HFFc6 (cell line): ENCODE measurements around the gene NUP62. TPM values are rescaled to one million over a fixed set of nuclear protein-coding genes. Genes with fewer than 3 reads are reported as not detected.

ENCODE experiments used
- DNase-seq: peaks from one replicate; pipeline ENCODE4 v3.0.0-alpha.2; 2018
- H3K27ac Mint-ChIP-seq: 2 replicates; pipeline ENCODE4 v1.8.0; 2020; ENCODE audit warnings: mild to moderate bottlenecking, mixed read lengths
- H3K27me3 Mint-ChIP-seq: 2 replicates; pipeline ENCODE4 v1.8.0; 2021; ENCODE audit warnings: mild to moderate bottlenecking, moderate library complexity, mixed read lengths; ENCODE audit not compliant: insufficient read depth
- H3K36me3 Mint-ChIP-seq: 2 replicates; pipeline ENCODE4 v1.8.0; 2021; ENCODE audit warnings: low read depth, mixed read lengths
- H3K4me1 Mint-ChIP-seq: 2 replicates; pipeline ENCODE4 v1.8.0; 2020; ENCODE audit warnings: low read depth, mixed read lengths
- H3K4me3 Mint-ChIP-seq: 2 replicates; pipeline ENCODE4 v1.8.0; 2020; ENCODE audit warnings: mild to moderate bottlenecking, moderate library complexity, mixed read lengths
- H3K9me3 Mint-ChIP-seq: 2 replicates; pipeline ENCODE4 v1.8.0; 2020; ENCODE audit warnings: mild to moderate bottlenecking, mixed read lengths
- long read RNA-seq: library from polyadenylated mRNA; unstranded; transcript quantifications from one replicate; pipeline ENCODE4 v2.0.0, GENCODE V29; 2019
- total RNA-seq, 6 experiments: library from RNA; stranded (reverse); fragmentation: NEBNext Ultra II Directional; extraction: Animal tissue kit (Norgen Biotek cat#: 25700); gene quantifications; 2 replicates in 1 of 6; 3 replicates in 5 of 6; pipeline ENCODE4 v1.2.3, GENCODE V29; 2021
- TF ChIP-seq, protein P1 (sequence below): fragments of 200-600 bp; sonication (generic); IDR thresholded peaks from 2 replicates; pipeline ENCODE4 v1.5.0; 2021; ENCODE audit warnings: antibody characterized with exemption, mild to moderate bottlenecking

Gene NUP62, protein sequence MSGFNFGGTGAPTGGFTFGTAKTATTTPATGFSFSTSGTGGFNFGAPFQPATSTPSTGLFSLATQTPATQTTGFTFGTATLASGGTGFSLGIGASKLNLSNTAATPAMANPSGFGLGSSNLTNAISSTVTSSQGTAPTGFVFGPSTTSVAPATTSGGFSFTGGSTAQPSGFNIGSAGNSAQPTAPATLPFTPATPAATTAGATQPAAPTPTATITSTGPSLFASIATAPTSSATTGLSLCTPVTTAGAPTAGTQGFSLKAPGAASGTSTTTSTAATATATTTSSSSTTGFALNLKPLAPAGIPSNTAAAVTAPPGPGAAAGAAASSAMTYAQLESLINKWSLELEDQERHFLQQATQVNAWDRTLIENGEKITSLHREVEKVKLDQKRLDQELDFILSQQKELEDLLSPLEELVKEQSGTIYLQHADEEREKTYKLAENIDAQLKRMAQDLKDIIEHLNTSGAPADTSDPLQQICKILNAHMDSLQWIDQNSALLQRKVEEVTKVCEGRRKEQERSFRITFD
- total RNA-seq: 10 to 100 TPM; 50.9 to 78.3 (median 68.3) TPM
- long read RNA-seq, transcript NUP62-201 (3 exons, 2,870 nt): minor isoform, 11 of 69 reads
- long read RNA-seq, transcript NUP62-202 (2 exons, 3,479 nt): major isoform, 18 of 69 reads
- long read RNA-seq, transcript NUP62-211 (3 exons, 2,053 nt): minor isoform, 6 of 69 reads
- long read RNA-seq, partial matches to known transcripts: 0 of 69 reads
- long read RNA-seq, other reads (novel, unspliced or antisense): 34 of 69 reads

DNA sequence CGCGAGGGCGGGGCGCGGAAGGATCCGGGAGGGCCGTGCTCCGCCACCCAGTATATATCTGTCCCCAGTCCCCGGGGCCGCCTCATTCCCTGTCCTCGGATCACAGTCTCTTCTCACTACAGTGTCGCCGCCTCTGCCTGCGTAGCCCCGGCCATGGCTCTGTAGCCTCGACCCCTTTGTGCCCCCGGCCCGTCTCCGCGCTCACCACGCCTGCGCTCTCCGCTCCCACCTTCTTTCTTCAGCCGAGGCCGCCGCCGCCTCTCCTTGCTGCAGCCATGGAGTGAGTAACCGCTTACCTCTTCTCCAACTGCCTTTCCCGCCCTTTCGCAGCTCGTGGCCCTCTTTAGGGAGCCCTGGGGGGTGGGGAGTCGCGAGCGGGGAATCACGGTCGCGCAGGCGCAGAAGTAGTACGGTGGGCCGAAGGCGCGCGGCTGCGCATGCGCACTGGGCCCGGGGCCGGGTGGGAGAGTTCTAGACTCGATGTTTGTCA is at the start of gene NUP62, which contains the start of gene ATF5:
Gene NUP62, minus strand, starts transcription at position 384 of the 490 bp plus-strand sequence. CDS start 19,697 bp downstream, outside the sequence.
Gene ATF5, plus strand, starts transcription at position 85 of the 490 bp plus-strand sequence. CDS start 1,646 bp downstream, outside the sequence.
- Mint-ChIP-seq H3K4me3 (peak within 1 kb of the TSS; percentile 95), H3K36me3 (peaks cover 59% of the 10 kb centered on the region), H3K4me1 (peaks cover 23% of the 10 kb centered on the region), H3K27me3 (peaks cover 13% of the 10 kb centered on the region), H3K9me3 (peaks cover 8% of the 10 kb centered on the region; the same call in 1 of the 2 replicates), H3K27ac (peak within 1 kb of the TSS; percentile 94)
- DNase-seq: peak; percentile 66
- TF ChIP-seq, protein P1, sequence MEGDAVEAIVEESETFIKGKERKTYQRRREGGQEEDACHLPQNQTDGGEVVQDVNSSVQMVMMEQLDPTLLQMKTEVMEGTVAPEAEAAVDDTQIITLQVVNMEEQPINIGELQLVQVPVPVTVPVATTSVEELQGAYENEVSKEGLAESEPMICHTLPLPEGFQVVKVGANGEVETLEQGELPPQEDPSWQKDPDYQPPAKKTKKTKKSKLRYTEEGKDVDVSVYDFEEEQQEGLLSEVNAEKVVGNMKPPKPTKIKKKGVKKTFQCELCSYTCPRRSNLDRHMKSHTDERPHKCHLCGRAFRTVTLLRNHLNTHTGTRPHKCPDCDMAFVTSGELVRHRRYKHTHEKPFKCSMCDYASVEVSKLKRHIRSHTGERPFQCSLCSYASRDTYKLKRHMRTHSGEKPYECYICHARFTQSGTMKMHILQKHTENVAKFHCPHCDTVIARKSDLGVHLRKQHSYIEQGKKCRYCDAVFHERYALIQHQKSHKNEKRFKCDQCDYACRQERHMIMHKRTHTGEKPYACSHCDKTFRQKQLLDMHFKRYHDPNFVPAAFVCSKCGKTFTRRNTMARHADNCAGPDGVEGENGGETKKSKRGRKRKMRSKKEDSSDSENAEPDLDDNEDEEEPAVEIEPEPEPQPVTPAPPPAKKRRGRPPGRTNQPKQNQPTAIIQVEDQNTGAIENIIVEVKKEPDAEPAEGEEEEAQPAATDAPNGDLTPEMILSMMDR: no peak

DNA sequence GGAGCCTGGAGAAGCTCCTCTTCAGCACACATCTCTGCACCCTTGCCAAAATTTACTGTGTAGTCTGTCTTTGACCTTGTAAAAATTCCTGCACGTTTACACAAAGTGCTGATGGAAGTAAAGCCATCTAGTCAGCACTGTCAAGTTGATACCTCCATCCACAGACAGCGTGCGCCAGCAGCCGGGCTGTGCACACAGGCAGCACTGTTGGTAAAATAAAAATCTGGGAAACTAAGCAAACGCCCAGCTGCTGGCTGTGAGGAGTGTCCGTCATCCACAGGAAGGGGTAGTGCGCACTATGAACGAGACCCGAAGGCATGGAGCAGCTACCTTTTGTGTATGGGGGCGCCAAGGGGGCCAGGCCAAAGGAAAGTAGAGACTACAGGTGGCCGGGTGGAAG is 49.0 kb upstream of the NUP62 start:
- H3K27me3 Mint-ChIP-seq: no peaks in the 10 kb centered on the region; the same call in none of the 2 replicates
- no peak for DNase-seq
- H3K9me3 Mint-ChIP-seq: no peaks in the 10 kb centered on the region
- H3K4me3 Mint-ChIP-seq: no peak overlapping the region
- peaks cover 9% of the 10 kb centered on the region for H3K36me3 Mint-ChIP-seq
- no peak overlapping the region for H3K27ac Mint-ChIP-seq
- H3K4me1 Mint-ChIP-seq: peaks cover 17% of the 10 kb centered on the region
- TF ChIP-seq, protein P1: no peak

DNA sequence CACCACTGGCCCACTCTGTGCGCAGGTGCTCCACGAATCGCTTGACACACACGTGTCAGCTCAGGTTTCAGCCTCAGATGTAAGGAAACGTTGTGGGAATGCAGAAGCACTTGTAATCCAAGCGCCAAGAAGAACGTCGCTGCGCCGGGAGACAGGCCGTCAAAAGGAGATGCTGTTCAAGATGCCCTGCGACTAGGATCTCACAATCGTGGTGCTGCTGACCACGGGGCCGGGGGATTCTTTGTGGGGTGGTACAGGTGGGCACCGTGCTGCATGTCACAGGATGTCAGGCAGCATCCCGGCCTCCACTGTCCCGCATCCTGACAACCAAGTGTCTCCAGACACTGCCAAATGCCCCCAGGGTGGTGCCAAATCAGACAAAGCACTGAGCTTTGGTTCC is 48.6 kb upstream of the NUP62 start:
- Mint-ChIP-seq H3K27ac (no peak overlapping the region), H3K27me3 (no peaks in the 10 kb centered on the region; the same call in none of the 2 replicates), H3K4me1 (peaks cover 17% of the 10 kb centered on the region), H3K9me3 (no peaks in the 10 kb centered on the region), H3K36me3 (peaks cover 9% of the 10 kb centered on the region), H3K4me3 (no peak overlapping the region)
- TF ChIP-seq, protein P1: no peak
- no peak for DNase-seq

DNA sequence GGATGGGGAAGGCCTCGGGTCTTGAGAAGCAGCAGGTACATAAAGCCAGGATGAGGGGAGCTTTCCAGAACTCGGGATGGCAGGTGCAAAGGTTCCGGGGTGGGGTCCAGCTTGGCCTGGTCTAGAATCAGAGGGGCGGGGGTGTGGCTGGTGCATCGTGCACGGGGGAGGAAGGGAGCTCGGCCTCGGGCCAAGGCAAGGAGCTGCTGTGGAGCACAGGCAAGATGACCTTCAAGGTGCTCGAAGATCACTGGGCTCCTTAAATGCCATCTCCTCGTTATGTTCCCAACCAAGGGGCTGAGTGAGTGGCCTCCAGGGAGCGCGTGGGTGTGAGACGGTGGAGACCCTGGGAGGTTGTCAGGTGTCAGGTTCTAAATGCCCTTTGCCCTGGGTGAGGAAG is 47.8 kb upstream of the NUP62 start:
- peaks cover 17% of the 10 kb centered on the region for H3K4me1 Mint-ChIP-seq
- no peak for DNase-seq
- H3K27me3 Mint-ChIP-seq: peaks cover 4% of the 10 kb centered on the region
- no peak overlapping the region for H3K27ac Mint-ChIP-seq
- H3K36me3 Mint-ChIP-seq: peaks cover 9% of the 10 kb centered on the region
- TF ChIP-seq, protein P1: no peak
- H3K9me3 Mint-ChIP-seq: no peaks in the 10 kb centered on the region
- H3K4me3 Mint-ChIP-seq: no peak overlapping the region

DNA sequence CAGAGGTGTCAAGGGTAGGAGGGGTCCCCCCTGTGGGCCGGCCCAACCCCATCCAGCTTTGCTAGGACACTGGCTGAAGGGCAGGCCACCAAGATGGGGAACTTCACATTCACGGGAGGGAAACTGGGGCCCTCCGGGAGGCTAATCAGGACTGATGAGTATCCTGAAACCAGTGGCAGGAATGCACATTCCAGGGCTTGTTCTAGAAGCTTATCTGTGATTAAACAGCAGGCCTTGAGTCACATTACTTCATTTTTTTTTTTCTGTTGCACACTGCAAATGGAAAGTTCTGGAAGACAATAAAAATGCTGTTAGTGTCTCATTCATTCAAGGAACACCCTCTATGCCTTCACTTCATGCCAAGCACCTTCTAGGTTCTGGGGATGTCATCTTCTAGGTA is 47.2 kb upstream of the NUP62 start:
- Mint-ChIP-seq H3K9me3 (no peaks in the 10 kb centered on the region), H3K27me3 (peaks cover 4% of the 10 kb centered on the region), H3K4me1 (peaks cover 17% of the 10 kb centered on the region), H3K36me3 (peaks cover 5% of the 10 kb centered on the region), H3K27ac (no peak overlapping the region), H3K4me3 (no peak overlapping the region)
- DNase-seq: no peak
- TF ChIP-seq, protein P1: 0 out of 2 replicates have a peak, but pooled peaks have one; percentile 8
